GM12891 (cell line): Measurements from ENCODE around the gene BTG1.

Experiments used
- POLR2A ChIP-seq: IDR thresholded peaks from 2 replicates; pipeline ENCODE4 v1.6.1; 2011; ENCODE audit warnings: low read depth, low read length, control low read depth
- POLR2AphosphoS5 ChIP-seq: IDR thresholded peaks from 2 replicates; pipeline ENCODE4 v1.6.1; 2011; ENCODE audit warnings: low read depth, low read length, control low read depth

GRCh38 chr12:92107621-92108131 is 38.0 kb downstream of the BTG1 start:
- no peak for TF ChIP-seq POLR2A
- no peak for TF ChIP-seq POLR2AphosphoS5
